GM12891 (cell line): ENCODE results near the gene LMCD1.

ENCODE experiments used
- DNase-seq: peaks from one replicate; pipeline ENCODE4 v3.0.0; 2011; ENCODE audit warnings: low spot score; ENCODE audit not compliant: insufficient read length
- FAIRE-seq: peaks from 2 replicates; lab custom pipeline; 2011; peaks lifted over from hg19 to GRCh38; lab: Jason Lieb, UNC
- PAX5 ChIP-seq: IDR thresholded peaks from 2 replicates; pipeline ENCODE4 v1.6.1; 2011; ENCODE audit warnings: low read length, moderate library complexity, mild to moderate bottlenecking; ENCODE audit not compliant: insufficient read depth, severe bottlenecking
- POLR2A ChIP-seq: IDR thresholded peaks from 2 replicates; pipeline ENCODE4 v1.6.1; 2011; ENCODE audit warnings: low read depth, low read length, control low read depth
- POLR2AphosphoS5 ChIP-seq: IDR thresholded peaks from 2 replicates; pipeline ENCODE4 v1.6.1; 2011; ENCODE audit warnings: low read depth, low read length, control low read depth
- POU2F2 ChIP-seq: IDR thresholded peaks from 2 replicates; pipeline ENCODE4 v1.6.1; 2011; ENCODE audit warnings: low read depth, mild to moderate bottlenecking, control low read depth, low read length, moderate library complexity
- SPI1 ChIP-seq: IDR thresholded peaks from 2 replicates; pipeline ENCODE4 v1.6.1; 2011; ENCODE audit warnings: low read depth, low read length, control low read depth
- TAF1 ChIP-seq: IDR thresholded peaks from 2 replicates; pipeline ENCODE4 v1.6.1; 2011; ENCODE audit warnings: low read depth, low read length, control low read depth

The LMCD1 gene

GRCh38 chr3:8606701-8607231, 105.1 kb downstream of the LMCD1 start:
- no peak for FAIRE-seq
- TF ChIP-seq POLR2AphosphoS5 = no peak
- TF ChIP-seq SPI1 = no peak
- TF ChIP-seq PAX5 = no peak
- no peak for TF ChIP-seq TAF1
- TF ChIP-seq POLR2A = no peak
- TF ChIP-seq POU2F2 = no peak

GRCh38 chr3:8607234-8608040, 105.8 kb downstream of the LMCD1 start:
- no peak for FAIRE-seq
- TF ChIP-seq TAF1 (no peak), POLR2AphosphoS5 (no peak), SPI1 (no peak), POLR2A (no peak), PAX5 (no peak), POU2F2 (no peak)
- no peak for DNase-seq

More at GRCh38 chr3:8606701-8607231, 105.1 kb downstream of the LMCD1 start:
- no peak for DNase-seq

GRCh38 chr3:8608041-8608790, 106.6 kb downstream of the LMCD1 start:
- FAIRE-seq (no peak), DNase-seq (no peak)
- TF ChIP-seq TAF1 = no peak
- no peak for TF ChIP-seq SPI1
- no peak for TF ChIP-seq POLR2A
- no peak for TF ChIP-seq POU2F2
- no peak for TF ChIP-seq POLR2AphosphoS5
- no peak for TF ChIP-seq PAX5

- no peak for TF ChIP-seq POLR2A
- TF ChIP-seq POLR2AphosphoS5 = no peak
- no peak for TF ChIP-seq POU2F2
- TF ChIP-seq TAF1 = no peak
- no peak for TF ChIP-seq SPI1
- TF ChIP-seq PAX5 = no peak
- FAIRE-seq (no peak), DNase-seq (no peak)
These were observed 107.3 kb downstream of the LMCD1 start for GRCh38 chr3:8608791-8609467.

- FAIRE-seq (no peak), DNase-seq (no peak)
- no peak for TF ChIP-seq PAX5
- TF ChIP-seq POLR2AphosphoS5 = no peak
- TF ChIP-seq POU2F2 = no peak
- no peak for TF ChIP-seq POLR2A
- no peak for TF ChIP-seq TAF1
- no peak for TF ChIP-seq SPI1
These were observed 109.3 kb downstream of the LMCD1 start for GRCh38 chr3:8610951-8611350.

GRCh38 chr3:8617921-8618320, 116.3 kb downstream of the LMCD1 start:
- no peak for DNase-seq
- no peak for TF ChIP-seq TAF1
- TF ChIP-seq POLR2A = no peak
- no peak for TF ChIP-seq POU2F2
- TF ChIP-seq SPI1 = no peak
- TF ChIP-seq POLR2AphosphoS5 = no peak
- TF ChIP-seq PAX5 = no peak
- FAIRE-seq = no peak

- DNase-seq = no peak
- FAIRE-seq = no peak
- TF ChIP-seq POLR2A = no peak
- TF ChIP-seq TAF1 = no peak
- TF ChIP-seq POU2F2 = no peak
- TF ChIP-seq POLR2AphosphoS5 = no peak
- TF ChIP-seq PAX5 = no peak
These were observed 117.3 kb downstream of the LMCD1 start for GRCh38 chr3:8618950-8619349.

GRCh38 chr3:8619548-8619947, 117.9 kb downstream of the LMCD1 start:
- TF ChIP-seq POU2F2 (no peak), PAX5 (no peak), POLR2A (no peak), TAF1 (no peak), SPI1 (no peak), POLR2AphosphoS5 (no peak)
- no peak for DNase-seq
- no peak for FAIRE-seq

GRCh38 chr3:8621141-8621540, 119.5 kb downstream of the LMCD1 start:
- TF ChIP-seq POLR2AphosphoS5 = no peak
- TF ChIP-seq SPI1 = no peak
- TF ChIP-seq TAF1 = no peak
- TF ChIP-seq POLR2A = no peak
- TF ChIP-seq PAX5 = no peak
- no peak for TF ChIP-seq POU2F2
- no peak for DNase-seq
- no peak for FAIRE-seq

GRCh38 chr3:8621872-8622271, 120.2 kb downstream of the LMCD1 start:
- no peak for TF ChIP-seq POU2F2
- TF ChIP-seq TAF1 = no peak
- TF ChIP-seq POLR2AphosphoS5 = no peak
- TF ChIP-seq PAX5 = no peak
- no peak for TF ChIP-seq SPI1
- TF ChIP-seq POLR2A = no peak
- no peak for DNase-seq
- no peak for FAIRE-seq
